Amniotic stem cell (primary cell): ENCODE data around the gene MYO3B.
"Not testable (repeated sequence)": the region's sequence is repeated elsewhere in the genome, so short reads cannot be mapped to it uniquely, and the experiment has no call there.

ENCODE experiments used
- DNase-seq: peaks from one replicate; lab custom pipeline; 2025; lab: John Stamatoyannopoulos, UW

The MYO3B gene

GRCh38 chr2:170341684-170342623 lies 164.0 kb downstream of the MYO3B start:
- DNase-seq, result no peak

- no peak for DNase-seq
Observed at GRCh38 chr2:170344663-170345346, 166.9 kb downstream of the MYO3B start.

- DNase-seq, result no peak
Observed at GRCh38 chr2:170345607-170346006, 167.7 kb downstream of the MYO3B start.

- not testable (repeated sequence) for DNase-seq
Observed at GRCh38 chr2:170349269-170349668, 171.3 kb downstream of the MYO3B start.

GRCh38 chr2:170350929-170351826 lies 173.2 kb downstream of the MYO3B start:
- no peak for DNase-seq

- DNase-seq, result no peak
Observed at GRCh38 chr2:170353723-170354122, 175.8 kb downstream of the MYO3B start.

- DNase-seq, result no peak
Observed at GRCh38 chr2:170354388-170354787, 176.4 kb downstream of the MYO3B start.

GRCh38 chr2:170354855-170355780 lies 177.2 kb downstream of the MYO3B start:
- no peak for DNase-seq

GRCh38 chr2:170359466-170359865 lies 181.5 kb downstream of the MYO3B start:
- DNase-seq, result no peak

GRCh38 chr2:170360546-170361089 lies 182.7 kb downstream of the MYO3B start:
- DNase-seq, result no peak

- no peak for DNase-seq
Observed at GRCh38 chr2:170361090-170361936, 183.4 kb downstream of the MYO3B start.

GRCh38 chr2:170362313-170362870 lies 184.4 kb downstream of the MYO3B start:
- no peak for DNase-seq

- no peak for DNase-seq
Observed at GRCh38 chr2:170362871-170363631, 185.1 kb downstream of the MYO3B start.

- no peak for DNase-seq
Observed at GRCh38 chr2:170365003-170365402, 187.1 kb downstream of the MYO3B start.

- DNase-seq, result no peak
Observed at GRCh38 chr2:170365686-170366085, 187.7 kb downstream of the MYO3B start.

- DNase-seq, result no peak
Observed at GRCh38 chr2:170368370-170368769, 190.4 kb downstream of the MYO3B start.

- no peak for DNase-seq
Observed at GRCh38 chr2:170369228-170369627, 191.3 kb downstream of the MYO3B start.

GRCh38 chr2:170369894-170370293 lies 191.9 kb downstream of the MYO3B start:
- no peak for DNase-seq
